ENCODE data around the gene TEX14.

The TEX14 gene

DNA sequence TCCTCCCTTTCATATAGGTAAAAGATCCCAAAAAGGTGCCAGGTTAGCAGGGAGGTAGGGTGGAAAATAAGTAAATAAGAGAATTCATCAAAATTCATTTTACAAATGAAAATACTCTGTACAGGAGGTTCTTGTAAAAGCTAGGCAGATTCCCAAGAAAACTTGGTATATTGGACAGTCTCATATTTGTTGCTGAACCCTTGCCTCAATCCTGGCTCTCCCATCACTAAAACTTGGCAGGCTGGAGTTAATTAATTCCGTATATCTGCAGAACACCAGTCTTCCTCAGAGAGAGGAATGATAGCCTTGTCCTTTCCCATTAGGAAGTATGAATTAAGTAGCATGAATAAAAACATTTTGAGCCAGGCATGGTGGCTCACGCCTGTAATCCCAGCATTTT lies 111.2 kb downstream of the TEX14 start:
- no peak overlapping the region for H3K4me3 ChIP-seq (ENCODE audit: low read depth, low read length)
- TF ChIP-seq, protein P1, sequence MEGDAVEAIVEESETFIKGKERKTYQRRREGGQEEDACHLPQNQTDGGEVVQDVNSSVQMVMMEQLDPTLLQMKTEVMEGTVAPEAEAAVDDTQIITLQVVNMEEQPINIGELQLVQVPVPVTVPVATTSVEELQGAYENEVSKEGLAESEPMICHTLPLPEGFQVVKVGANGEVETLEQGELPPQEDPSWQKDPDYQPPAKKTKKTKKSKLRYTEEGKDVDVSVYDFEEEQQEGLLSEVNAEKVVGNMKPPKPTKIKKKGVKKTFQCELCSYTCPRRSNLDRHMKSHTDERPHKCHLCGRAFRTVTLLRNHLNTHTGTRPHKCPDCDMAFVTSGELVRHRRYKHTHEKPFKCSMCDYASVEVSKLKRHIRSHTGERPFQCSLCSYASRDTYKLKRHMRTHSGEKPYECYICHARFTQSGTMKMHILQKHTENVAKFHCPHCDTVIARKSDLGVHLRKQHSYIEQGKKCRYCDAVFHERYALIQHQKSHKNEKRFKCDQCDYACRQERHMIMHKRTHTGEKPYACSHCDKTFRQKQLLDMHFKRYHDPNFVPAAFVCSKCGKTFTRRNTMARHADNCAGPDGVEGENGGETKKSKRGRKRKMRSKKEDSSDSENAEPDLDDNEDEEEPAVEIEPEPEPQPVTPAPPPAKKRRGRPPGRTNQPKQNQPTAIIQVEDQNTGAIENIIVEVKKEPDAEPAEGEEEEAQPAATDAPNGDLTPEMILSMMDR (IDR thresholded peaks at IDR 0.05; ENCODE audit: low read depth, low read length): no peak

DNA sequence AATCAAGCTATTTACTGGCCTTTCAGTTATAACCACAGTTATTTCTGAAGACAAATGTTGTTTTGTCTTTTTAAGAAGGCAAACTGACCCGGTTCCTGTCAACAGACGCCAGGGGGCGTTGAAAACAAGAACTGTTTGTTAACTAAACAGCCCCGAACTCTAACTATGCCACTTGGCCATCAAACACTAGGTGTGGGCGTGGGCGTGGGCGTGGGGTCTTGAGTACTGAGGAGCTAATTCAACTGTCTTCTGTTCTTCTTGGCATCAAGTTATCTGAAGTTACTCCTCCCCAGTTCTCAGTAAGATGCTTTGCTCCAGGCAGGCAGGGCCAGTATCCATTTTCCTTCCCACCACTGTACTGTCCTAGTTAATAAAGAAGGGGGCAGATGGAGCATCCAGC lies 114.1 kb downstream of the TEX14 start:
- TF ChIP-seq, protein P1 (IDR thresholded peaks at IDR 0.05; ENCODE audit: low read depth, low read length): peak; percentile 74
- H3K4me3 ChIP-seq (ENCODE audit: low read depth, low read length): no peak overlapping the region

DNA sequence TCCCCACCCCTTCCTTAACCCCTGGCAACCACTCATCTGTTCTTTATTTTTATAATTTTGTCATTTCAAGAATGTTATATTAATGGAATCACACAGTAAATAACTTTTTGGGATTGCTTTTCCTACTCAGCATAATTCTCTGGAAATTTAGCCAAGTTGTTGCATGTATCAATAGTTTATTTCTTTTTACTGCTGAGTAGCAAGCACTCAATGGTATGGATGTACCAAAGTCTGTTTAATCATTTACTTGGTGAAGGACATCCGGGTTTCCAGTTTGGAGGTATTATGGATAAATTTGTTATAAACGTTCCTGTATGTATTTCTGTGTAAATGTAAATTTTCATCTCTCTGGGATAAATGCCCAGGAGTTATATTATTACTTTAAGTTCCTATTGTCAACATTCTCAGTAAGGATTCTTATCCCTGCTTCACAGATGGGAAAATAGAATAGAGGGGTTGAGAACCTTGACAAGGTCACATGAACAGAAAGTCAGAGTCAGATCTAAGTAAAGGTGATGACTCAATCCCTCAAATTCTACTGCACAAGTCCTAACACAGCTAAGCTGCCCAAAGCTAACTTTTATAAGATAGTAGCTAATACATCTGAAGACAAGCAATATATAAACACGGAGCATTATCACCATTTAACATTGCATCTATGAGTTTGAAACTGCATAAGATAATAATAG lies 115.0 kb downstream of the TEX14 start:
- TF ChIP-seq, protein P1 (IDR thresholded peaks at IDR 0.05; ENCODE audit: low read depth, low read length): no peak
- H3K4me3 ChIP-seq (ENCODE audit: low read depth, low read length): no peak overlapping the region

DNA sequence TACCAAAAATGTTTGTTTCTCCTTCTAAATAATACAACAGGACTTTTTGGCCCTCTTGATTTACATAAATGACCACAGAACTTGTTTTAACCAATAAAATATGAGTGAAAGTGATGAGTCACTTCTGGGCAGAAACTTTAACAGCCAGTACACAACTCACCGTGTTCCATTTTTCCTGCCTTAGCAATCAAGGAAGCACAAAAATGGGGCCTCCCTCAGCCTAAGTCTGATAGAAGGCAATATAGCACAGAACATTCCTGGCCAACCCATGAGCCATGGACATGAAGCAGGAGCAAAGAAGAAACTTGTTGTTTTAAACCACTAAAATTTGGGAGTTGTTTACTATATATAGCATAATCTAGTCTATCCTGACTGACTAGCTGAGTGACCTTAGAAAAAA lies 116.3 kb downstream of the TEX14 start:
- H3K4me3 ChIP-seq (ENCODE audit: low read depth, low read length): no peak overlapping the region
- TF ChIP-seq, protein P1 (IDR thresholded peaks at IDR 0.05; ENCODE audit: low read depth, low read length): no peak

DNA sequence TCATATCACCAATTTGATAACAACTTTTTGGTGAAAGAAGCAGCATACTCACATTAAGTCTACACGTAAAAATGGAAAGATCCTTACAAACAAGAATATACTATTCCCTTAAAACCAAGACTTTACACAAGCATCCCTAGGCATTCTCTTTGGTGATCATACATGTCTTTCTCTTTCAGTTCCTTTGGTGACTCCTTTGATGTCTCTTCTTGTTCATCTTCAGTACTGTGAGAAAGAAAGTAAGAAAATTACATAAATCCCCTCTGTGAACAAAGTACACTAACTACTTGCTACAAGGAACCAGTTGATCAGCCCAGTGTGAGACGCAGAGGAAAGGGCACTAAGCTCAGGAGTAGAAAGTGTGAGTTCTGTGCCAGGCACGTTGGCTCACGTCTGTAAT lies 117.8 kb downstream of the TEX14 start:
- TF ChIP-seq, protein P1 (IDR thresholded peaks at IDR 0.05; ENCODE audit: low read depth, low read length): no peak
- no peak overlapping the region for H3K4me3 ChIP-seq (ENCODE audit: low read depth, low read length)

DNA sequence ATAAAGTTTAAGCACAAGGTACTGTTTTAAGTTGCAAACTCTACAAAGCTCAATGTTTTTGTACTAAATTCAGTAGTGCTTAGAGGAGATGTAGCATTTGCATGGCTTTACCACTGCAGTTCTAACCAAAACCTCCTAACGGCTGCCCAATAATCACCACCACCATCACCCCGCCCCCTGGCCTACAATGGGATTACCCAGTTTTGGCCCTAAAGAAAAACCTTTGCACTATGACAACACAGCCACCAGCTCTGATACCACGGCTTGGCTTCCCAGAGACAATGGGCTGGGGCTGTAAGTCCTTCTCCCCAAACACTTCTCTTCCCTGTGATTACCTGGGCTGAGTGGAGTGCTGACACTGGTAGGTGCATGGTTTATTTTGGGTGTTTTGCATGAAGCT lies 119.0 kb downstream of the TEX14 start:
- TF ChIP-seq, protein P1 (IDR thresholded peaks at IDR 0.05; ENCODE audit: low read depth, low read length): no peak
- H3K4me3 ChIP-seq (ENCODE audit: low read depth, low read length): no peak overlapping the region

DNA sequence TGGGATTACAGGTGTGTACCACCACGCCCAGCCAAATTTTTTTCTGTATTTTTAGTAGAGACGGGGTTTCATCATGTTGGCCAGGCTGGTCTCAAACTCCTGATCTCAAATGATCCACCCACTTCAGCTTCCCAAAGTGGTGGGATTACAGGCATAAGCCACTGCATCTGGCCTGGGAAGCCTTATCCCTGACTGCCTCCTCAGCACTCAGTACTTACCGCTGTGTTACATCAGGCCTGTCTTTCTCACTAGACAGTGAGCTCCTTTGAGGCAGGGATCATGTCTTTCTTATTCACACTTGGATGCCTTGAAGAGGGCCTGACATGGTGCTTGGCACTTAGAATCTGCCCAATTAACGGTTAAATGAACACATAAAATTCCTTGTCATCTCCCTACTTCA lies 121.1 kb downstream of the TEX14 start:
- TF ChIP-seq, protein P1 (IDR thresholded peaks at IDR 0.05; ENCODE audit: low read depth, low read length): no peak

More for the DNA sequence above, 121.1 kb downstream of the TEX14 start:
- H3K4me3 ChIP-seq (ENCODE audit: low read depth, low read length): no peak overlapping the region

All from WI38 (cell line).